Cerebellar cortex (tissue), 1 donor: ENCODE data around the gene PCA3.

ENCODE experiments used
- DNase-seq: peaks from one replicate; pipeline ENCODE4 v3.0.0-alpha.2; 2015; ENCODE audit warnings: low spot score

The PCA3 gene

GRCh38 chr9:76756941-76757673, 7.1 kb upstream of the PCA3 start:
- no peak for DNase-seq

GRCh38 chr9:76758476-76758875, 5.8 kb upstream of the PCA3 start:
- DNase-seq: no peak

GRCh38 chr9:76759732-76760131, 4.5 kb upstream of the PCA3 start:
- DNase-seq: no peak

- peak; percentile 9 for DNase-seq
Observed at GRCh38 chr9:76761448-76761847, 2.8 kb upstream of the PCA3 start.

GRCh38 chr9:76766126-76766525, 1.9 kb downstream of the PCA3 start:
- peak; percentile 38 for DNase-seq

GRCh38 chr9:76772686-76773445, 8.6 kb downstream of the PCA3 start:
- DNase-seq: no peak

GRCh38 chr9:76784881-76785280, 20.6 kb downstream of the PCA3 start:
- DNase-seq: no peak

GRCh38 chr9:76785501-76785900, 21.3 kb downstream of the PCA3 start:
- DNase-seq: no peak

- no peak for DNase-seq
Observed at GRCh38 chr9:76787677-76788076, 23.4 kb downstream of the PCA3 start.

- DNase-seq: no peak
Observed at GRCh38 chr9:76789840-76790239, 25.6 kb downstream of the PCA3 start.

GRCh38 chr9:76793784-76794431, 29.7 kb downstream of the PCA3 start:
- no peak for DNase-seq

- DNase-seq: no peak
Observed at GRCh38 chr9:76796296-76796695, 32.1 kb downstream of the PCA3 start.

- no peak for DNase-seq
Observed at GRCh38 chr9:76798527-76798926, 34.3 kb downstream of the PCA3 start.

- no peak for DNase-seq
Observed at GRCh38 chr9:76799473-76799872, 35.2 kb downstream of the PCA3 start.

- DNase-seq: no peak
Observed at GRCh38 chr9:76800901-76801300, 36.7 kb downstream of the PCA3 start.

- no peak for DNase-seq
Observed at GRCh38 chr9:76803083-76803482, 38.8 kb downstream of the PCA3 start.

GRCh38 chr9:76803762-76804161, 39.5 kb downstream of the PCA3 start:
- no peak for DNase-seq

- no peak for DNase-seq
Observed at GRCh38 chr9:76808636-76809035, 44.4 kb downstream of the PCA3 start.

GRCh38 chr9:76810377-76810957, 46.2 kb downstream of the PCA3 start:
- peak; percentile 73 for DNase-seq

GRCh38 chr9:76812591-76812990, 48.4 kb downstream of the PCA3 start:
- no peak for DNase-seq

- DNase-seq: no peak
Observed at GRCh38 chr9:76817489-76817888, 53.3 kb downstream of the PCA3 start.

- no peak for DNase-seq
Observed at GRCh38 chr9:76818271-76818670, 54.0 kb downstream of the PCA3 start.

- no peak for DNase-seq
Observed at GRCh38 chr9:76820431-76820830, 56.2 kb downstream of the PCA3 start.
